SJSA1 (cell line): ENCODE data around the gene IFNB1. TPM values are rescaled to one million over a fixed set of nuclear protein-coding genes. Genes with fewer than 3 reads are reported as not detected.

ENCODE experiments used
- DNase-seq, 2 experiments: peaks; one replicate each; pipeline ENCODE4 v3.0.0-alpha.2; 2015 to 2020; ENCODE audit warnings: low spot score in 2 of 2, low read depth in 1 of 2
- H3K27ac ChIP-seq: fragments of 250-450 bp; sonication (Bioruptor Pico); 2 replicates; pipeline ENCODE4 v1.5.1; 2020; ENCODE audit warnings: mild to moderate bottlenecking, moderate library complexity
- H3K27me3 ChIP-seq: fragments of 250-450 bp; sonication (Bioruptor Pico); replicated peaks from 2 replicates; pipeline ENCODE4 v1.5.1; 2020; ENCODE audit warnings: mild to moderate bottlenecking, moderate library complexity
- H3K36me3 ChIP-seq: fragments of 250-450 bp; sonication (Bioruptor Pico); 2 replicates; pipeline ENCODE4 v1.5.1; 2020; ENCODE audit warnings: mild to moderate bottlenecking
- H3K4me1 ChIP-seq: fragments of 250-450 bp; sonication (Bioruptor Pico); replicated peaks from 2 replicates; pipeline ENCODE4 v1.6.1; 2021; ENCODE audit warnings: mild to moderate bottlenecking
- H3K4me3 ChIP-seq: fragments of 250-450 bp; sonication (Bioruptor Pico); 2 replicates; pipeline ENCODE4 v1.5.1; 2020; ENCODE audit warnings: mild to moderate bottlenecking
- H3K9me3 ChIP-seq: fragments of 250-450 bp; sonication (Bioruptor Pico); replicated peaks from 2 replicates; pipeline ENCODE4 v1.5.1; 2020; ENCODE audit warnings: mild to moderate bottlenecking
- total RNA-seq: library from RNA; depleted of rRNA; stranded (reverse); fragments of >200 nt; shearing (Covaris generic); gene quantifications from 2 replicates; pipeline ENCODE4 v1.2.3, GENCODE V29; 2014; rRNA removed

The IFNB1 gene
- total RNA-seq, 1 experiment from 2014 or later = not detected

- no peaks in the 10 kb centered on the region for H3K36me3 ChIP-seq
- no peak overlapping the region for H3K27ac ChIP-seq
- H3K4me1 ChIP-seq = no peaks in the 10 kb centered on the region
- H3K4me3 ChIP-seq = no peak overlapping the region
- DNase-seq = no peak
- no peaks in the 10 kb centered on the region for H3K9me3 ChIP-seq
- H3K27me3 ChIP-seq = no peaks in the 10 kb centered on the region
Measured at GRCh38 chr9:21042466-21042865, 35.3 kb downstream of the IFNB1 start.

DNA sequence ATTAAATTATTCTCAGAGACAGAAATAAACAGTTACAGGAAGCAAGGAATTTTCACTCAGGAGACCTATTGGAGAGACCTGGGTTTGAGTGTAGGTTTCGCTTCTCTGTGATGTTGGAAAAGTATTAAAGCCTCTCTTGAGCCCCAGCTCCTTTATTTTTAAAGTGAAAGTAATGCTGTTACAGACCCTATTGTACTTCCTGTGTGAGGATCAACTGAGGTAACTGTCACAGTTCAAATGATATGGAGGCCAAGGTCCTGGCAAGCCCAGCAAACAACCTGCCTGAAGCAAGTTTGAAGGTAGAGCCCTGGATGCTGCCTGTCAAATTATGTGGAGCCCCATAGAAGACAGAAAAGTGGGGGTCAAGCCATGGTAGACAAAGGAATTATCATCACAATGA, 38.4 kb downstream of the IFNB1 start:
- Histone ChIP-seq H3K27ac (no peak overlapping the region), H3K36me3 (no peaks in the 10 kb centered on the region), H3K27me3 (no peaks in the 10 kb centered on the region), H3K4me1 (no peaks in the 10 kb centered on the region), H3K9me3 (no peaks in the 10 kb centered on the region), H3K4me3 (no peak overlapping the region)
- no peak for DNase-seq

DNA sequence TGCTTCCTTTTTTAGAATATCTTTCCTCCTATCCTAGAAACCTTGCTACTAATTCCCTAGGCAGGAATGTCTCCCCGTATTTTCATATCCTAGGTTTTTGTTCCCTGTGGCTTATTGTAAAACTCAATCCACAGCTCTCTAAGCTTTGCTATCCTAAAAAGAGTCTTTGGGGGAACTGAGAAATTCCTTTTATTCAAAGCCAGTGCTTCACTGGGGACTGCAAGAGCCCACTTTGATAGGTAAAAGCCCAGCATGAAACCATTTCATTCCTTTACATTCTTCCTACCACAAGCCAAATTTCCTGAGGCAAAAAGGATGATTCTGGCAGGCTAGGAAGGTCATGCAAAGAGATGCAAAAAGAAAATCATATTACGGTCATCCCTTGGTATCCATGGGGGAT, 40.5 kb downstream of the IFNB1 start:
- no peak overlapping the region for H3K4me3 ChIP-seq
- no peak overlapping the region for H3K27ac ChIP-seq
- H3K27me3 ChIP-seq = no peaks in the 10 kb centered on the region
- H3K9me3 ChIP-seq = no peaks in the 10 kb centered on the region
- no peaks in the 10 kb centered on the region for H3K4me1 ChIP-seq
- DNase-seq = no peak
- no peaks in the 10 kb centered on the region for H3K36me3 ChIP-seq

DNA sequence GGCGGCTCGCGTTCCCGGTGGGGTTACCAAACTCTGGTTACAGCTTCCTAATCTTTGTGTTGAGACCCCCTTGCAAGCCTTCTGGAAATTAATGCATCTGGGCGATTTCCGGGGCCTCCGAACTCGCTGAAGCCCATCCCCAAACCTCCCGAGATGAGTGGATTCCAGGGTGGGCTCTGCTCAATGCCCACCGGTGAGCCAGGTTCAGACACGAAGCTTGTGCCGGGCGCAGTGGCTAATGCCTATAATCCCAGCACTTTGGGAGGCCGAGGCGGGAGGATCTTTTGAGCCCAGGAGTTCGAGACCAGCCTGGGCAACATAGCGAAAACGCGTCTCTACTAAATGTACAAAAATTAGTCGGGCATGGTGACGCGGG, 45.9 kb downstream of the IFNB1 start:
- no peaks in the 10 kb centered on the region for H3K27me3 ChIP-seq
- peak overlapping the region; percentile 43 for H3K4me3 ChIP-seq
- H3K4me1 ChIP-seq = peaks cover 29% of the 10 kb centered on the region
- no peaks in the 10 kb centered on the region for H3K36me3 ChIP-seq
- H3K27ac ChIP-seq = peak overlapping the region; percentile 43
- no peaks in the 10 kb centered on the region for H3K9me3 ChIP-seq
- DNase-seq = no peak

GRCh38 chr9:21031091-21031807, 46.5 kb downstream of the IFNB1 start, which contains the start of gene HACD4:
Gene HACD4 (minus strand): TSS chr9:21031640. CDS start chr9:21031590, 50 bp downstream.
- DNase-seq = peak; percentile 8 to 41
- peak within 1 kb of the TSS; percentile 43 for H3K27ac ChIP-seq
- H3K4me3 ChIP-seq = peak within 1 kb of the TSS; percentile 43
- H3K27me3 ChIP-seq = no peaks in the 10 kb centered on the region
- H3K36me3 ChIP-seq = no peaks in the 10 kb centered on the region
- H3K9me3 ChIP-seq = no peaks in the 10 kb centered on the region
- H3K4me1 ChIP-seq = peaks cover 32% of the 10 kb centered on the region

DNA sequence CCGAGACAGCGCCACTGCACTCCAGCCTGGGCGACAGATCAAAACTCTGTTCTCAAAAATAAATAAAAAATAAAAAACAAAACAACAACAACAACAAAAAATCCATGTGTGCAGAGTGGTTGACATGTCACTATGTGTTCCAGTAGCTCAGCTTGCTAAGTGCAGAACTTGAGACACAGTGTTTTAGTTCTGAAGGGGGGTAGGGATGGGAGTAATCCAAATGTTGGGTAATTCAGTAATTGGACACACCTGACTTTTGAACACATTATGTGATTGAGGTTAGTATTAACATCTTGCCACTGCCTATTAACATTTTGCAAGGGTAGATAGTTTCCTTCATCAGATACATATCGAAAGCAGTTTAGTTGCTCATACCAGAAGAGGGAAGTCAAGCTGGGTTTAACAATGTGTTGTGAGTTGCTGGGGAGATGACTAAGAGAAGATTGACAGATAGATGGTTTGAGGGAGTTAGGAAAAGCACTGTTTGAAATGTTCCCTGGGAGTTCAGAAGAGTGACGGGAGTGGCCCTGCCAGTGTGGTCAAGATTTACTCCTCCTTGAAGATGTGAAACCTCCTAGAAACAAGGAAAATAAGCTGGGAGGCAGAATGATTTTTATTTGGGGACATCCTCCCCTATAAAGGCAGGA, 47.2 kb downstream of the IFNB1 start:
- Histone ChIP-seq H3K4me1 (peaks cover 32% of the 10 kb centered on the region), H3K4me3 (peak overlapping the region; percentile 43), H3K36me3 (no peaks in the 10 kb centered on the region), H3K9me3 (no peaks in the 10 kb centered on the region), H3K27ac (peak overlapping the region; percentile 43), H3K27me3 (no peaks in the 10 kb centered on the region)
- peak in 1 of 2 experiments; percentile 27 for DNase-seq

DNA sequence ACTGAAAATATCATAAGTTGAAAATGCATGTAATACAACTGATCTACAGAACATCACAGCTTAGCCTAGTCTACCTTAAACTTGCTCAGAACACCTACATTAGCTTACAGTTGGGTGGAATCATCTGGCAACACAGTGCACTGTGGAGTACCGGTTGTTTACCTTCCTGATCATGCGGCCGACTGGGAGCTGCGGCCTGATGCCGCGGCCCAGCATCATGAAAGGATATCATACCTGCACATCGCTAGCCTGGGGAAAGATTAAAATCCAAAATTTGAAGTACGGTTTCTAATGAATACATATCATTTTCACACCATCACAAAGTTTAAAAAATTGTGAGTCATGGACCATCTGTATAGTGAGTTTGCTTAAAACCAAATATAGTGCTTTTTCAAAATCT, 48.1 kb downstream of the IFNB1 start:
- Histone ChIP-seq H3K9me3 (no peaks in the 10 kb centered on the region), H3K27me3 (no peaks in the 10 kb centered on the region), H3K4me1 (peaks cover 32% of the 10 kb centered on the region), H3K36me3 (no peaks in the 10 kb centered on the region), H3K4me3 (no peak overlapping the region), H3K27ac (no peak overlapping the region)
- DNase-seq = no peak

DNA sequence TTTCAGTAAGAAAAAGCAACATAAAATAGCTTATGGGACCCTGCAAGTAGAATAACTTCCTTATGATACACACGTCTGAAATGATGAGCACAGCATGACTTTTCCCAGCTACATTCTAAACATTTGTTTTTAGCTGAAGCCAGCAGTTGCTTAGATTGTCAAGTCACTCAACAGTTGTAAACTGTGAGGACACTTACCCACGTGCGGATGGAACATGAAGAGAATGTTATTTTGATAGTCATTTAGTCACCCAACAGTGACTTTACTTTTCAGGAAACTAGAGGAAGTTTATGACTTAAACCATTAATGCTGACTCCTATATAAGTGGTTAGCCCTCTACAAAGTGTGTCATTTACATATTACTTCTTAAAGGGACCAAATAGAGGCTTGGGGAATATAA, 49.3 kb downstream of the IFNB1 start:
- no peak for DNase-seq
- no peak overlapping the region for H3K4me3 ChIP-seq
- H3K4me1 ChIP-seq = peaks cover 32% of the 10 kb centered on the region
- no peak overlapping the region for H3K27ac ChIP-seq
- H3K9me3 ChIP-seq = no peaks in the 10 kb centered on the region
- no peaks in the 10 kb centered on the region for H3K27me3 ChIP-seq
- no peaks in the 10 kb centered on the region for H3K36me3 ChIP-seq

- peaks cover 32% of the 10 kb centered on the region for H3K4me1 ChIP-seq
- H3K27me3 ChIP-seq = no peaks in the 10 kb centered on the region
- H3K36me3 ChIP-seq = no peaks in the 10 kb centered on the region
- no peak overlapping the region for H3K4me3 ChIP-seq
- H3K27ac ChIP-seq = no peak overlapping the region
- DNase-seq = peak in 1 of 2 experiments; percentile 5
- H3K9me3 ChIP-seq = no peaks in the 10 kb centered on the region
Measured at GRCh38 chr9:21027295-21027694, 50.4 kb downstream of the IFNB1 start.

Other genes with a start within 250 kb of the IFNB1 start
- gene HACD4, start 46.3 kb downstream of the IFNB1 start, total RNA-seq = 2.6 and 5.2 TPM in 2 replicates
- gene IFNW1, start 63.9 kb upstream of the IFNB1 start, total RNA-seq = not detected in 2 replicates
- gene IFNA21, start 88.7 kb upstream of the IFNB1 start, total RNA-seq = not detected in 2 replicates
- not detected in 2 replicates for gene IFNA4, start 109.6 kb upstream of the IFNB1 start, total RNA-seq
- not detected in 2 replicates for gene IFNA7, start 124.3 kb upstream of the IFNB1 start, total RNA-seq
- gene IFNA10, start 129.2 kb upstream of the IFNB1 start, total RNA-seq = not detected in 2 replicates
- not detected in 2 replicates for gene IFNA16, start 139.4 kb upstream of the IFNB1 start, total RNA-seq
- gene IFNA17, start 150.3 kb upstream of the IFNB1 start, total RNA-seq = not detected in 2 replicates
- not detected in 2 replicates for gene IFNA14, start 162.1 kb upstream of the IFNB1 start, total RNA-seq
- not detected in 2 replicates for gene IFNA5, start 227.4 kb upstream of the IFNB1 start, total RNA-seq